Mesothelial cell of epicardium (in vitro differentiated cells): ENCODE results near the gene MAP4K3. TPM values are rescaled to one million over a fixed set of nuclear protein-coding genes. Genes with fewer than 3 reads are reported as not detected.

Experiments used
- DNase-seq, 2 experiments: peaks; one replicate each; pipeline ENCODE4 v3.0.0; 2021; ENCODE audit warnings: low spot score in 2 of 2; ENCODE audit not compliant: unreplicated experiment in 2 of 2
- H3K27ac Mint-ChIP-seq: 2 replicates; pipeline ENCODE4 v1.8.0; 2021; ENCODE audit warnings: mixed read lengths
- H3K27me3 Mint-ChIP-seq: 2 replicates; pipeline ENCODE4 v1.8.0; 2021; ENCODE audit warnings: low read depth, mixed read lengths
- H3K36me3 Mint-ChIP-seq: 2 replicates; pipeline ENCODE4 v1.8.0; 2021; ENCODE audit warnings: mixed read lengths
- H3K4me1 Mint-ChIP-seq: 2 replicates; pipeline ENCODE4 v1.8.0; 2021; ENCODE audit warnings: mixed read lengths
- H3K4me3 Mint-ChIP-seq: 2 replicates; pipeline ENCODE4 v1.8.0; 2021; ENCODE audit warnings: mild to moderate bottlenecking, moderate library complexity, mixed read lengths
- H3K9me3 Mint-ChIP-seq: 2 replicates; pipeline ENCODE4 v1.8.0; 2021; ENCODE audit warnings: mixed read lengths
- CTCF ChIP-seq: fragments of 200-600 bp; sonication (generic); IDR thresholded peaks from one replicate; pipeline ENCODE4 v1.5.0; 2021; ENCODE audit warnings: antibody characterized with exemption; ENCODE audit not compliant: unreplicated experiment
- total RNA-seq: library from RNA; stranded (reverse); gene quantifications from 3 replicates; pipeline ENCODE4 v1.2.1, GENCODE V29; 2021

MAP4K3 gene
- total RNA-seq, 1 donor from 2014 or later = 78.0 TPM

DNA sequence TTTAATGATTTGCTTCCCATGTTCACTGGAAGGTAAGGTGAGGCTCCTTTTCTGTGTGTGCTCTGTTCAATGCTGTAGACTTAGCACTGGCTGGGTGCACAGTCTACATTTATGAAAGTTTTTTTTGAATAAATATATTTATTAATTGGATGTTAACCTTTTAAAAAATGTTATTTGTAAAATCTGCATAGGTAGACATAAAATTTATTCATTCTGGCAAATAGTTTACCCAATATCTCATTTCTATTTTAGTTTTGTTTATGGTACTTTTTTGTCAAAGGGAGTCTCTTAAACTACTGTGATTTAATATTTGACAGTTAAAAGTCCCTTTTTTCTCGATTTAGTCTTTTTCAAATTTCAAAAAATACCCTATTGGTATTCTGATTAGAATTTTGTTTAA, 213.2 kb downstream of the MAP4K3 start:
- no peaks in the 10 kb centered on the region for H3K27me3 Mint-ChIP-seq
- no peak overlapping the region for H3K4me3 Mint-ChIP-seq
- peaks cover 3% of the 10 kb centered on the region for H3K9me3 Mint-ChIP-seq
- no peaks in the 10 kb centered on the region for H3K36me3 Mint-ChIP-seq
- peaks cover 11% of the 10 kb centered on the region for H3K4me1 Mint-ChIP-seq
- H3K27ac Mint-ChIP-seq = no peak overlapping the region
- DNase-seq = no peak
- no peak for TF ChIP-seq CTCF

DNA sequence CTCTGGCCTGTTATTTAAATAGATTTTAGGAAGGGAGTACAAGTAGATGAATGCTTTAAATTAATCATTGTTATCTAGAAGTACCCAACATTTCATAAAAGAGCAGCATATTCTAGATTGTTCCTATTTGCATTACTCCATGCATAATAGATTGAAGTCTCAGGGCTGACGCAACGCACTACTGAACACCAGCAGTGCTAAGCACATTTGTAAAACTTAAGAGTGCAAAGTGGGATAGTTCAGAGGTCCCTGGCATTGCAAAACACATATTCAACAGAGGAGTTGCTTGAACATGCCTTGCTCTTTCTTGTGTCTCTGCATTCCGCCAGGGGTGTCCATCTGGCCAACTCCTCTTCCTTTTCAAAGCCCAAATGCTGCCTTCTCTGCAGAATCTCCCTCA, 215.6 kb downstream of the MAP4K3 start:
- H3K4me1 Mint-ChIP-seq = no peaks in the 10 kb centered on the region
- no peaks in the 10 kb centered on the region for H3K36me3 Mint-ChIP-seq
- H3K9me3 Mint-ChIP-seq = peaks cover 3% of the 10 kb centered on the region
- no peak for TF ChIP-seq CTCF
- H3K4me3 Mint-ChIP-seq = no peak overlapping the region
- H3K27ac Mint-ChIP-seq = no peak overlapping the region
- no peaks in the 10 kb centered on the region for H3K27me3 Mint-ChIP-seq
- DNase-seq = no peak

DNA sequence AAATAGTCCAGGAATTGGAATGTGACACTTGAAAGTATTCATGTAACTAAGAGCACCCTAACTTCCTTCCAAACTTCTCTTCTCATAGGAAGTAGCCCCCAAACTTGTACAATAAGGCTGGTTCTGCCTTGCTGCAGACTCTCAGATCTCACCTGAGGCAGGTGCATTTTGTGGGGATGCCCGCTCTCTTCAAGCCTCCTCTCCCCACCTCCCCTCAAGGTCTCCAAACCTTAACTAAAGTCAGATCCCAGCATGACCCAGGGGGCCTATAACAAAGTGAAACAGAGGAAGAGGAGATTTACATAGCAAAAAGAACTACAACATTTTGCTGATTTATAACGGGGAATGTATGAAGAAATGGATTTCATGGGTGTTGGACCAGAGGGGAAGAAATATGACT, 216.9 kb downstream of the MAP4K3 start:
- TF ChIP-seq CTCF = no peak
- no peaks in the 10 kb centered on the region for H3K4me1 Mint-ChIP-seq
- DNase-seq = no peak
- H3K36me3 Mint-ChIP-seq = no peaks in the 10 kb centered on the region
- H3K27me3 Mint-ChIP-seq = no peaks in the 10 kb centered on the region
- no peak overlapping the region for H3K4me3 Mint-ChIP-seq
- H3K27ac Mint-ChIP-seq = no peak overlapping the region
- peaks cover 3% of the 10 kb centered on the region for H3K9me3 Mint-ChIP-seq

DNA sequence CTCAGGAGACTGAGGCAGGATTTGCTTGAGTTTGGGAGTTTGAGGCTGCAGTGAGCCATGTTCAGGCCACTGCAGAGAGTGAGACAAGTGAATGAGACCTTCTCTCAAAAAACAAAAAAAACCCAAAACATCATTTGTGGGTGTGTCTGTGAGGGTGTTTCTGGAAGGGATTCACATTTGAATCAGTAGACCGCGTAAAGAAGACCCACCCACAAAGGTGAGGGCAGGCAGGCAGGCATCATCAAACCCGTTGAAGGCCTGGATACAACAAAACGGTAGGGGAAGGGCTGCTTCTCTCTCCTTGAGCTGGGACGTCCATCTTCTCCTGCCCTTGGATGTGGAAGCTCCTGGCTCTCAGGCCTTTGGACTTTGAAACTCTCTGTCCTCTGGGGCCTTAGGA, 218.7 kb downstream of the MAP4K3 start:
- H3K9me3 Mint-ChIP-seq = peaks cover 3% of the 10 kb centered on the region
- H3K36me3 Mint-ChIP-seq = no peaks in the 10 kb centered on the region
- no peak for DNase-seq
- no peak for TF ChIP-seq CTCF
- no peak overlapping the region for H3K27ac Mint-ChIP-seq
- no peaks in the 10 kb centered on the region for H3K4me1 Mint-ChIP-seq
- no peaks in the 10 kb centered on the region for H3K27me3 Mint-ChIP-seq
- no peak overlapping the region for H3K4me3 Mint-ChIP-seq

DNA sequence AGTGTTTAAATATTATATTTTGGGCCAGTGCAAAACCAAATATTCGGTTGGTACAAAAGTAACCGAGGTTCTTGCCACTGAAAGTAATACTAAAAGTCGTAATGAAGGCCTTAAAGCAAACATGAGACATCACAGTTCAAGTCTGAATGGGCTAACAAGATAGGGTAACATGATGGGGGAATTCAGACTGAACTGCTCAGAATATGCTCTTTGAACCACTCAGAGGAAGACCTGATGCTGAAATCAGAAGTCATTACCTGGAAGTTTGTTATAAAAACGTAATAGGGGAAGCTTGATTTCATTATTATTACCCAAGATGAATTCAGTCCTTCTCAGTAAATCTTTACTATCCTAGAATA, 219.9 kb downstream of the MAP4K3 start:
- peaks cover 3% of the 10 kb centered on the region for H3K9me3 Mint-ChIP-seq
- TF ChIP-seq CTCF = no peak
- H3K4me3 Mint-ChIP-seq = no peak overlapping the region
- no peak for DNase-seq
- H3K4me1 Mint-ChIP-seq = no peaks in the 10 kb centered on the region
- H3K36me3 Mint-ChIP-seq = peaks cover 3% of the 10 kb centered on the region
- no peaks in the 10 kb centered on the region for H3K27me3 Mint-ChIP-seq
- H3K27ac Mint-ChIP-seq = no peak overlapping the region

- peaks cover 3% of the 10 kb centered on the region for H3K36me3 Mint-ChIP-seq
- no peak for TF ChIP-seq CTCF
- no peaks in the 10 kb centered on the region for H3K9me3 Mint-ChIP-seq
- H3K4me3 Mint-ChIP-seq = no peak overlapping the region
- DNase-seq = no peak
- no peak overlapping the region for H3K27ac Mint-ChIP-seq
- no peaks in the 10 kb centered on the region for H3K27me3 Mint-ChIP-seq
- H3K4me1 Mint-ChIP-seq = no peaks in the 10 kb centered on the region
Measured at GRCh38 chr2:39216346-39217191, 220.5 kb downstream of the MAP4K3 start.
